Measurements from ENCODE around the gene HOXA1.

HOXA1 gene

DNA sequence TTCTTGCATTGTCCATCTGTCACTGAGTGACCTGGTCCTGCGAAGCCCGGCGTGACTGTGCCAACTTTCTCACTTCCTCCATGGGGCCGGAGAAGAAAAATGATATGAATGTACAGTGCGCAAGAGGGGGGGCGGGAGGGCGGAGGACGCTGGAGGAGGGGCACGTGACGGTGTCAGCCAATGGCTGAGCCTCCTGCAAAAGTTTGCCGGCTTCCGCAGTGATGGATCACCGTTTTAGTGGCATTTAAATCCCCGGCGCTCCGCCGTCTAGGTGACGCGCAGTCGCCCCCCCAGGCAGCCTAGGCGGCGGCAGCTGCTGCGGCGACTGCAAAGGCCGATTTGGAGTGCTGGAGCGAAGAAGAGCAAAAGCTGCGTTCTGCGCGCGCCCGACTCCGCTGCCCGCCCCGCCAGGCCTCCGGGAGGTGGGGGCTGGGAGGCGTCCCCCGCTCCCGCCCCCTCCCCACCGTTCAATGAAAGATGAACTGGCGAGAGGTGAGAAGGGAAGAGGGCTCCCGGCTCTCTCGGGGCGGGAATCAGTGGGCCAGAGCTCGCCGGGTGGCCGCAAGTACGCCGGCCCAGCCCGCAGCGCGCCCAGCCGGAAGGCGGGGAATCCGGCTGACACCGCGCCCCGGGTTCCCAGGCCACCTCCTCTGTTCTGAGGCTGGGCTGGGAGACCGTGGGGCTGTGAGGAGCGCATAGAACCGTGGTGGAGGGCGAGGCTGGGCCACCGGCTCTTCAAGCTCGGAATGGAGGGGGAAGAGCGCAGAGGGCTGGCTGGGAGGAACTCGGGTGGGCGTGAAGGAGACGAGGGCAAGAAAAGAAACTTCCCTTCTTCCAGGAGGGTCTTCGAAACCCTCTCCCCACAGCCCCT, at the start of gene HOXA1:
Gene HOXA1, minus strand, starts transcription at position 104 of the 871 bp plus-strand sequence. Its CDS starts 88 bp downstream, at position 16.
- peak; percentile 68 for DNase-seq (ENCODE audit: low spot score)

DNA sequence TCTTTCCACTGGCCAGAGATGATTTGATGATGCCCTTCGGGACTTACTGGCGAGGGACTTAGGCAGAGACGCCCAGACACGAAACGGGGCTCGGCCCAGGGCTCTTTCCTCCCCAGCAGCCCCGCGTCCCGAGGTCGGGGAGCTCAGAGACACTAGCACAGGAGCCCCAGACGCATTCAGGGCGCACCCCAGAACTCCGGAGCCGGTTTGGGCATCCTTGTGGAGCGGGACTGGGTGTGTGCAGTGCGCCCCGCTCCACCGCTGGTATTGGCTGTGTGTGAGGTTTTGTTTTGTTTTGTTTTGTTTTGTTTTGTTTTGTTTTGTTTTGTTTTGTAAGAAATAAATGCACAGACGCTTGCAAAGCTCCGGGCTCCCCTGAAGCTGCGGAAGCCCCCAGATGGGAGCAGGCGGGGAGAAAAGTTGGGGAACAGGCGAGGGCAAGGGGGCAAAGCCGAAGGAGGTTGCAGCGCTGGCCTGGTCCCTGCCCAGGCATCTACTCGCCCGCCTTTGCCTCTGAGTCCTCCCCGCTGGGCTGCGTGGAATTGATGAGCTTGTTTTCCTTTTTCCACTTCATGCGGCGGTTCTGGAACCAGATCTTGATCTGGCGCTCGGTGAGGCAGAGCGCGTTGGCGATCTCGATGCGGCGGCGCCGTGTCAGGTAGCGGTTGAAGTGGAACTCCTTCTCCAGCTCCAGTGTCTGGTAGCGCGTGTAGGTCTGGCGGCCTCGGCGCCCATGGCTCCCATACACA, 49.5 kb upstream of the HOXA1 start:
- DNase-seq (ENCODE audit: low spot score) = no peak

DNA sequence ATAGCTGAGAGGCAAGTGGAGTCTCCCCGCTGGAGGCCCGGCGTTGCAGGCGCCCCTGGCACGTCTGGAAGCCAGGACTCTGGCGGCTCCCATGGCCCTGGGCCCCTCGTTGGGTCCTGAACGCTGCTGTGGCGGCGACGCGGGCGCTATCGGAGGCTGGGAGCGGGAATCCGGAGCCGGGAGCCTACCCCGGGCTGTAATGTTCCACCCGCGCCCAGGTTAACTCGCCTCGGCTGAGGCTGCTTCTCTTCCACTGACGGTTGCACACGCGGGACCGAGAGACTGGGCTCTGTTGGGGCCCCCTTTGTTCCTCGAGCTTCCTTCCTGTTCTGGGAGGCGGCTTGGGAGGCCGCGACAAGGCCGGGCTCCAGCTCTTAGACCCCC, 49.0 kb upstream of the HOXA1 start:
- DNase-seq (ENCODE audit: low spot score) = no peak

DNA sequence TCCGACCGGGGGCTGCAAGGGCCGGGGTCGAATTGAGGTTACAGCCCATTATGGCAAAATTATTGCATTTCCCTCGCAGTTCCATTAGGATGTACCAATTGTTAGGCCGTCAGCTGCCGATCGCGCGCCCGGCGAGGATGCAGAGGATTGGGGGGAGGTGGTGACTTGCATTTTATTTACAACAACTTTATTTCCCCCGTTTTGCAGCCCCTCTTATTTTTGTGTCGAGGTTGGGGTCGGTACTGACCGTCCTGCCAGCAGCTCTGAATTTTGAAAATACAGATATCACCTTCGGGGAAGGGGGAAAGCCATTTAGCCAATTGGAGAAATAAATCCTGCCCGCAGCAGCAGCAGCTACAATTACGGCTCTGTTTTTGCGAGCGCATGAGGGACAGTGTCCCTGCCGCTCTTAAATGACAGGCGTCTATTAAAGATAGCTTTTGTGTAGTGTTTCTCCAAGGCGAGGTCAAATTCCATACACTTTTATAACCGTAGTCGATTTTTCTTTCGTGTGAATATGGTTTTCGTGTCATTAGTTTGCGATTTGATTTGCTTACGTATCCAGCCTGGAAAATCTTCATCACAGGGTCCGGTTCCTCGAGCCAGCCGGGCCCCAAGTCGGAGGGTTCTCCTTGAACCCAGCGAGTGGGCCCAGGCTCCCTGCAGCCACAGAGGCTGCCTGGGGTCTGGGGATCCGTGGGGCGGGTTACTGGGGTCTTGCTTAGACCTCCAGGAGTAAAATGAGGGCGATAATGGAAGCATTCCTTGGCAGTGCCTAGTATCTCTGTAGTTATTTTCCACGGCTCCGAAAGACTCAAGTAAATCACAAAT, 48.4 kb upstream of the HOXA1 start:
- no peak for DNase-seq (ENCODE audit: low spot score)

DNA sequence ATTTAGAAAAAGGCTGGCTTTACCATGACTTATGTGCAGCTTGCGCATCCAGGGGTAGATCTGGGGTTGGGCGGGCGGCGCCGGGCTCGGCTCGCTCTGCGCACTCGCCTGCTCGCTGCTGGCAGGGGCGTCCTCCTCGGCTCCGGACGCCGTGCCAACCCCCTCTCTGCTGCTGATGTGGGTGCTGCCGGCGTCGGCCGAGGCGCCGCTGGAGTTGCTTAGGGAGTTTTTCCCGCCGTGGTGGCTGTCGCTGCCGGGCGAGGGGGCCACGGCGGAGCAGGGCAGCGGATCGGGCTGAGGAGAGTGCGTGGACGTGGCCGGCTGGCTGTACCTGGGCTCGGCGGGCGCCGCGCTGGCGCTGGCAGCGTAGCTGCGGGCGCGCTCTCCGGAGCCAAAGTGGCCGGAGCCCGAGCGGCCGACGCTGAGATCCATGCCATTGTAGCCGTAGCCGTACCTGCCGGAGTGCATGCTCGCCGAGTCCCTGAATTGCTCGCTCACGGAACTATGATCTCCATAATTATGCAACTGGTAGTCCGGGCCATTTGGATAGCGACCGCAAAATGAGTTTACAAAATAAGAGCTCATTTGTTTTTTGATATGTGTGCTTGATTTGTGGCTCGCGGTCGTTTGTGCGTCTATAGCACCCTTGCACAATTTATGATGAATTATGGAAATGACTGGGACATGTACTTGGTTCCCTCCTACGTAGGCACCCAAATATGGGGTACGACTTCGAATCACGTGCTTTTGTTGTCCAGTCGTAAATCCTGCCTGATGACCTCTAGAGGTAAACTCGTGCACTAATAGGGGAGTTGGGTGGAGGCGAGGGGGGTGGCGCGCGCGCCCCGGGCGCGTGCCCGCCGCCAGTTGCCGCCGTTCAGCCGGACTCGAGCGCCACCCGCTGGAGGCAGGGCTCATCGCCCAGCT, 47.5 kb upstream of the HOXA1 start, which contains the start of gene HOXA5:
Gene HOXA5, minus strand, starts transcription at position 659 of the 927 bp plus-strand sequence. Its CDS starts 74 bp downstream, at position 585.
- no peak for DNase-seq (ENCODE audit: low spot score)

DNA sequence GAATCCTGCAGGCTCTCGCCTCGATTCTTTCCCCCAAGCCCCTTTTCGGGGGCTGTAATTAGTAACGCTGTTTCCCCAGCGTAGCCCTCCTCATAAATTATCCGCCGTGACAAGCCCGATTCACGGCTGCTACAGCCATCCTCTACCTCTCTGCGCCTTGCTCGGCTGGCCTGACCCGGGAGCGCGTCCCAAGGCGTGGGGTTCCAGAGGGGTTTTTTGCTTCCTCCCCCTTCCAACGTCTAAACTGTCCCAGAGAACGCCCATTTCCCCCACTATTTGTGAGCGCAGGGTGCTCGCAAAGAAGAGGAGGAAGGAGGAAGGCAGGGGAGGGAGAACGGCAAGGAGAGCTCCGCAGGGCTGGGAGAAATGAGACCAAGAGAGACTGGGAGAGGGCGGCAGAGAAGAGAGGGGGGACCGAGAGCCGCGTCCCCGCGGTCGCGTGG, 46.8 kb upstream of the HOXA1 start:
- no peak for DNase-seq (ENCODE audit: low spot score)

DNA sequence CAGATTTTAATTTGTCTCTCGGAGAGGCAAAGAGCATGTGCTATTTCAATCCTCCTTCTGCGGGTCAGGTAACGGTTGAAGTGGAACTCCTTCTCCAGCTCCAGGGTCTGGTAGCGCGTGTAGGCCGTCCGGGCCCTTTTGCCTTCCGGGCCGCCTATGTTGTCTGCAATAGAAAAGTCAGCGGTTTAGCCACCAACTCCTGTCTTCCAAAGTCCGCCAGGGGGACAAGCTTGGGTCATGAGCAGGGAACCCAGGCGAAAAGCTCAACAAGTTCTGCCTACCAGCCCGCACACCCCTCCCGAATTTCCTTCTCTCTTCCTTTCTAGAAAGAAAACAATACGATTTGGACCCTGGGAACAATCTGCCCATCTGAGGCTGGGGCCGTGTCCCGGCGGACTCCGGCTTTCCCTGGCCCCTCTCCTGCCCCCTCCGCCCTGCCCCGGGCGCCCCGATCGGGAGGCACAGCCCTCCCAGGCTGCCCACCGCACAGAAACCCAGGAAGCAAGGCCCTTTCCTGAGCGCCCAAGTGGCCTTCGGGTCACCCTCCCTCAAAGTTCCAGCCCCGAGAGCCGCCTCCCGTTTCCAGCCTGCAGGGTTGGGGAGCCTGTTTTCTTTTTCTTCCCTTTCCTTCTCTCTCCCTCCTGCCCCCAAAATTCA, 46.3 kb upstream of the HOXA1 start:
- DNase-seq (ENCODE audit: low spot score) = no peak

DNA sequence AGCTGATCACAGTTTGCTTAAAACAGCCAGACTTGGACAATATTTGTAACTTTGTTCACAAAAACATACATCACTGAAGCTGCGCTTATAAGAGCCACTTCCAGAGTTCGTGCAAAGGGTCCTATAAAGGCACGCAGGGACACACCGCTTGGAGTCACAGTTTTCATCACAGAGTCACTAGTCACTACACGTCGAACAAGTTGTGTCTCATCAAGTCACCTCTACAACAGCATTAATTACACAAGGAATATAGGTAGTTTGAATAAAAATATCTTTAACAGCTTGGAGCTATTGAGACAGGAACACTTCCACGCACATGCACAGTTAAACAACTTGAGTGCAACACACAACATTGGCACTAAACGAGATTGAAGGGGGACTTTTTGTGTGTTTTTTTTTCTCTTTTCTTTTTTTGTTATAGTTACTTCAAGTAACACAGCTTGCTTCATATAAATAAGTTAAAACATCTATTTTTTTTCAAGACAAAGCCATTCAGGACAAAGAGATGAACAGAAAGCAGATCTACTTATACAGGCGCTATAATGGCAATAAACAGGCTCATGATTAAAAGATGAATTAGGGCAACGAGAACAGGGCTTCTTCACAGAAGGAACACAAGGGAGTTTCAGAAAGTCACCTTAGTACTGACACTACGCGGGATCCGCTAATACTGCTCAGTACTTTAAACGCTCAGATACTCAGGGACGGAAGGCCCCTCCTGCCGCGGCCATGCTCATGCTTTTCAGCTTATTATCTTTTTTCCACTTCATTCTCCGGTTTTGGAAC, 45.5 kb upstream of the HOXA1 start:
- DNase-seq (ENCODE audit: low spot score) = no peak

DNA sequence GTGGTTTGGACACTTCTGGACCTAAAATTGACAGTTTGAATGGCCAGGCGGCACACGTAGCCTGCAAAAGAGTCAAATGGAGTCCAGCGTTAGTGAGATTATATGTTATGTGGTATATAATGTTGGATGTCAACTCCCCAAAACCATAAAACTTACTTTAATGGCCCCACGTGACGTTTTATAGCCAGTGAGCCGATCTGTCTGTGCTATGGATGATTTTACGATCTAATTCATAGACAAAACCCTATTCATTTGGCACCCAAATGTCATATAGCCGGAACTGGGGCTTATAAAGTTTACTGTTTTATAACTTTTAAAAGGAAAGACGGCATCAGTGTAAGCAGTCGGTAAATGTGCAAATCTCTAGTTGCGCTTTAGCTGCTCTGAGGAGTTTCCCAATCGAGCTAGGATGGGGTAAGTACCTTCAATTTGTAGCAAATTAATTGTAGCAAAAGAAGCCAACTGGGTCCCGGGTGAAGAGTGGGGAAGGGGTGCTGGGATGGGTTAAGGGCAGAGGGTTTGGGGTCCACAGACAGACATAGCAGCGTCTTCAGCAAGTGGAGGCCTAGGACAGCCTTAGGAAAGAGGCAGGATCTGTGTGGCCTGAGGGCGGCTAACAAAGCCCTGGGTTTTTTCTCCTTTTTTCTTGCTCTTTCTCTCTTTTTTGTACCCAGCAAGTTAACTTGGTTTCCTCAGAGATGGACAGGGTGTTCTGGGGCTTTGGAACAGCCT, 44.5 kb upstream of the HOXA1 start:
- no peak for DNase-seq (ENCODE audit: low spot score)

DNA sequence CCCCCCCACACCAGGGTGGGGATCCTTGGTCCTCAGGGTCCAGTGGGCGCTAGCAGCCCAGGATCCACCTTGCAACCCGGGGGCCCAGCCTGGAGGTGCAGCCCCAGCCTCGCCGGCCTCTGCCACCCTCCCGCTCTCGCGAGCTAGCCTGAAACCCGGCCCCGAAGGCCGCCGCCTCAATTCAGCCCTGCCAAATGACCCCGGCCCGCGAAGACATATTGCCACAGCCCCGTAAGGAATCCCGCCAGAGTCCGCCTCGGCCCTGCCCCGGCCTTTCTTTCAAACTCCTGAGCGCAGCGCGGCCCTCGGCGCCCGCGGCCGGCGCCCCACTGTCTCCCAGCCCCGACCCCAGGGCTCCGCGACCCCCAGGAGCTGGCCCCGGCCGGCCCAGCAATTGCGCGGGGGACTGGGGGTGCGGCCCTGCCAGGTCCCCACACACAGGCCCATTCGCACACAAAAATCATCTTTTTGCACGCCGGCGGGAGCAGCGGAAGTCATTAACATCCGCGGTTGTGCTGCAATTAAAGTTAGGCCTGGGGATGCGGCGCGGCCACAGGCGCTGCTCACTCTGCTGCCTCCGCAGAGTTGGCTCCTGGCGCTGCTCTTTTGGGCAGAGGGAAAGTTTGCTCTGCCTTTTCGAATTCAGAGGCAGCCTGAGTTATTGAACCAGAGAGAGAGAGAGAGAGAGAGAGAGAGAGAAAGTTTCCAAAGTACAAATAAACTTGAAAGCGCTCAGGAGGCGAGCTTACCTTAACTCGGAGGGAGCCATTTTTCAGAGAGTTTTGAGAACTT, 43.7 kb upstream of the HOXA1 start:
- DNase-seq (ENCODE audit: low spot score) = no peak

DNA sequence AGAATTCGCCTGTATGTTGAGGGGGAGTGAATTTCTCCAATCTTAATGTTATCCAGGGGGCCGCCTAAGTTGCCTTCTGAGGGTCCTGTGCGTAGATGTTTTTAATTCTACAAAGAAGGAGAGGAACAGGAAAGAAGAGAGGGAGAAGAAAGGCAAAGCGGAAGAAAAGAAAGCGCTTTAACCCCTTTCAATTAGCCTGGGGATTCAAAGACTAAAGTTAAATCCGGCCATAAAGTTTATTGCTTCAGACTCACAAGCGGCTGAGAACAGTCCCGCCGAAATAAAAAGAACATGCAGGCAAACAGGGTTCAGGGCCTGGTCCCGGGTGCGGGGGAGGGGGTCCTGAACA, 43.2 kb upstream of the HOXA1 start:
- no peak for DNase-seq (ENCODE audit: low spot score)

DNA sequence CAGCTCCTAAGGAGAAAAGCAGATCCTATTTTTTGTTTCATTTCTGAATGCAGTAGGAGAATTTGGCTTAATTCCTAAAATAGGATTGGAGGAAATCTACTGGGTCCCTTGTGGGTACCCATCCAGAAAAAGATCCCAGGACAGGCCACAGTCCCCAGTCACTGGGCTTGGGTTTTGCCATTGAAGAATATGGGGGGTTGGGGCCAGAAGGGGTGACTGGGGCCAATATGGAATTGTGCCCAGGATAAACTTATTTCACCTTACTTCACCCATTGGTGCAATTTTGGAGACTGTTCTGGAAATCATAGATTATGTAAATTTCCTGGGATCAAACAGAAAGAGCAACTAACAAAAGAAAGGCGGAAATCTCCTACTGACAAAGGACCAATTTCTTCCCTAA, 42.7 kb upstream of the HOXA1 start:
- no peak for DNase-seq (ENCODE audit: low spot score)

DNA sequence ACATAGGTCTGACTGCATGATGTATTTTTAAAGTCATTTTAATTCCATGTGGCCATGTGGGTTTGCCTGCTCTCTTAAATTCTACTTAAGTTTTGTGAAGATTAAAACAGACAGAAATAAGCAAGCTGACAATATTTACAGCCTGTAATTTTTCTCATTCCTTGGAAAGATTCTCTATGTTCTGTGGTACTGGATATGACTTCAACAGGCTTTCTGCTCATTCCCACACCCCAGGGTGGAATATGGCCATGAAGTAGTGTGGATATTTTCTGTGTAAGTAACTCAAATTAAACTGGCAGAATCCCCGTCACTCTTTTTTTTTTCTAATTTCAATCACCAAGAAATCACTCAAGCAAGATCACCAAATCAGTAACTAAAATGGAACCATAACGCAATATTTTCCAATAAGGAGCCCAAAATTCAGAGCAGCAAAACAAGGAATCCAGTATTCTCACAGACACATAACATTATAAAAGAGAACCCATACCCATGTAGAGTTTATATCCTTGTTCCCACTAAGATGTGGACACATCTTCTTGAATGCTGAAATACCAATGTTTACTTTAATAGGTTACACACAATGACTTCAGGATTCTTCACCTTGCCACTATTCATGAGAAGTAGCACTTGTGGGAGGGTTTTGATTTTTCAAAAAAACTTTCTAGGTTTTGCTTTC, 42.0 kb upstream of the HOXA1 start:
- no peak for DNase-seq (ENCODE audit: low spot score)

DNA sequence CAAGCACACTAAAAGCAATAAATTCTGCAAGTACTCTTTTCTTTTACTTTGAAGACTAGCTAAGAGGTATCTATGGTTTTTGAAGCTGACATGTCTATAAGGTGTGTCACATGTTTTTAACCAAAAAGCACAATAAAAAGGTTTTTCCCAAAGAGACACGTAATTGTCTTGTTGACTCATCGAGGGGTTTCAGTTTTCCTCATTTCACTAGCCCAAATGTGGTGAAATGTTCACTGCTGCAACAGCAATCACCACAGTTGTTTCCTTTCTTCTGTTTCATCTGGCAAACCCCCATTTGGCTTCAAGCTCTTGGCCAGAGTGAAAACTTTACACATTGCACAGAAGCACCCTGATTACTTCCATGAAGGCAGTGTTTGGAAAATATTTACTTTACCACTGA, 38.6 kb upstream of the HOXA1 start:
- peak; percentile 81 for DNase-seq (ENCODE audit: low spot score)

DNA sequence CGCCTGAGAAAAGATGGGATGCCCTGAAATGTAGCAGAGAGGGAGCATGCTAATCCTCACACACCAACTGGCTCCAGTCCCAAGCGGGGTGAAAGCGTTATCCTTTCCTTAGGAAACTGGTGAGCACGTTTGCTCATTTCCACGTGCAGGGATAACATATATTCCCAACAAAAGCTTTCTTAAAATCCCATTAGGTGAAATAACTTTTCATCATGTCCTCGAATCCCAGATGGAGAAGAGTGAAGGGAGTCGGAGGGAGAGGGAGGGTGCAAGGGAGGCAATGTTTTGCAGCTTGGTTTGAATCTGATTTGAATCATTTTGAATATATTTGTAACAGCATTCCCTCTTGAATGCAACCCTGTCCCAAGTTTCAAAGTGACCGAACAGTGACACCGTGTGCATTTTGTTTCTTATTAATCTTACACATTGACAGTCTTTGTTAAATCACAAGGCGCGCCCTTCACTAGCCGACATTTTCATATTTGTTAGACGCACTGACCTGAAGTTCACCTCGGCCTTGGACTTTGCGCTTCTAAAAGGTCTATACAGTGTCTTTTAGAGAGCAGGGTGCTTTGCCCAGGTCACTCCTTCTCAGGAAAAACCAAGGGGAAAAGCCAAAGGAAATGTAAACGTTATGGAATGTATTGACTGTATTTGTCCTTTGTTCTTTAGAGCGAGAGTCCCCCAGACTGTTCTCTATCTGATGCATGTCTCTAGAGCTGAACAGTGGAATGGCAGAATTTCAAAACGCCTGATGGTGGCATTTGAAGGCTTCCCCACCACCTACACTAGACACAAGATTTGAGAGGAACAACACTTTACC, 37.8 kb upstream of the HOXA1 start:
- DNase-seq (ENCODE audit: low spot score) = no peak

DNA sequence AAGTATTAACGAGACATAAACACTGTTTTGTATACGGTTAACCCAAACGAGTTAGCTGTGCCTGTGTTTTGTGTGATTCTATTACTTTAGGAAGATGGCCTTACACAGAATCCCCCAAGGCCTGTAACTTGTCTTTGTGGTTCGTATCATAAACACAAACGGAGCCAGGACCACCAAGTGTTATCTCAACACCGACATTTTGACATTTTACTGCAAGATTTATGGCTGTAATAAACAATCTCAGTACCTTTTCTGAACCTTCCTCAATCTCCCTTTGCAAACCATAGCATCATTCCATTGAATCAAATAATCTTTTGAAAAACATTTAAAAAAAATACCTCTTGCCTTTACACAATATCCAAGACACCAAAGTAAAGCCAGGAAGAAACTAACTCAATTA, 37.2 kb upstream of the HOXA1 start:
- no peak for DNase-seq (ENCODE audit: low spot score)

DNA sequence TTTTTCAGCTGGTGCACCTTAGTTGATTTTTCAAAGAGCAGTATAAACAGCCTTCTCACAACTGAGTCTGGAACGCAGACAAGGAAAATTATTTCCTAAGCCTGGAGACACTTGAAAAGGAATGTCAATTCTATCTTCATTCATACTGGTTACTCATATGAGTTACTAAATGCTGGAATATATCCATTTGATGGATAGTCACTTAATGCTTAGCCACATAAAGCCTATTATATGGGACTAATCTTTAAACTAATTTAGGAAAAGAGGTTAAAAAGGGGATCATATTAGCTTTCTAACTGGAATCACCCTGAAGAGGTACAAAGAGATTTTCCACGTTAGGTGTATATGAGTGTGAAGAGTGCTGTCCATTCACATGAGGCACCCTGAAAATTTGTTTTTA, 36.4 kb upstream of the HOXA1 start:
- DNase-seq (ENCODE audit: low spot score) = no peak
